Hepatocyte (in vitro differentiated cells): ENCODE measurements around the gene XXYLT1. TPM values are rescaled to one million over a fixed set of nuclear protein-coding genes. Genes with fewer than 3 reads are reported as not detected.

Source experiments
- DNase-seq: peaks from one replicate; pipeline ENCODE4 v3.0.0-alpha.2; 2016; ENCODE audit warnings: low spot score
- H2AFZ ChIP-seq: fragments of 200-600 bp; sonication (generic); 2 replicates; pipeline ENCODE4 v1.6.0; 2016; ENCODE audit warnings: antibody characterized with exemption, mild to moderate bottlenecking
- H3K27ac ChIP-seq: fragments of 200-600 bp; sonication (generic); 2 replicates; pipeline ENCODE4 v1.5.1; 2016; ENCODE audit warnings: mild to moderate bottlenecking
- H3K27me3 ChIP-seq: fragments of 200-600 bp; sonication (generic); 2 replicates; pipeline ENCODE4 v1.6.1; 2016
- H3K36me3 ChIP-seq: fragments of 200-600 bp; sonication (generic); replicated peaks from 2 replicates; pipeline ENCODE4 v1.5.1; 2016; ENCODE audit warnings: low read depth; ENCODE audit not compliant: insufficient read depth
- H3K4me1 ChIP-seq: fragments of 200-600 bp; sonication (generic); 2 replicates; pipeline ENCODE4 v1.5.1; 2016; ENCODE audit warnings: mild to moderate bottlenecking, moderate library complexity; ENCODE audit not compliant: insufficient read depth
- H3K4me2 ChIP-seq: fragments of 200-600 bp; sonication (generic); 2 replicates; pipeline ENCODE4 v1.6.0; 2016
- H3K4me3 ChIP-seq: fragments of 200-600 bp; sonication (generic); 2 replicates; pipeline ENCODE4 v1.5.1; 2016; ENCODE audit warnings: mild to moderate bottlenecking
- H3K79me2 ChIP-seq: fragments of 200-600 bp; sonication (generic); 2 replicates; pipeline ENCODE4 v1.6.0; 2017; ENCODE audit warnings: mild to moderate bottlenecking
- H3K9me2 ChIP-seq: fragments of 200-600 bp; sonication (generic); replicated peaks from 2 replicates; pipeline ENCODE4 v1.6.0; 2017; ENCODE audit warnings: mild to moderate bottlenecking; ENCODE audit not compliant: insufficient read depth
- H3K9me3 ChIP-seq: fragments of 200-600 bp; sonication (generic); 2 replicates; pipeline ENCODE4 v1.5.1; 2016; ENCODE audit warnings: low read depth, mild to moderate bottlenecking
- H4K20me1 ChIP-seq: fragments of 200-600 bp; sonication (generic); 2 replicates; pipeline ENCODE4 v1.6.0; 2016; ENCODE audit warnings: mild to moderate bottlenecking; ENCODE audit not compliant: insufficient read depth, poor library complexity, severe bottlenecking
- EZH2 ChIP-seq: fragments of 200-600 bp; sonication (generic); IDR thresholded peaks from 2 replicates; pipeline ENCODE4 v1.6.1; 2016; ENCODE audit warnings: antibody characterized with exemption, mild to moderate bottlenecking, borderline replicate concordance
- EZH2phosphoT487 ChIP-seq: fragments of 200-600 bp; sonication (generic); IDR thresholded peaks from one replicate; pipeline ENCODE4 v1.6.1; 2018; ENCODE audit warnings: antibody characterized with exemption, mild to moderate bottlenecking, low read depth, moderate library complexity; ENCODE audit not compliant: unreplicated experiment, severe bottlenecking
- WGBS: methylation state at CpG from one replicate; pipeline ENCODE4 v1.1.6; 2016; ENCODE audit warnings: low lambda C conversion rate; ENCODE audit errors: missing lambda C conversion rate; 5-methylcytosine and 5-hydroxymethylcytosine counted together
- polyA plus RNA-seq: library from polyadenylated mRNA; unstranded; fragments of >200 nt; fragmentation: Nextera tagmentation; extraction: Ambion mirVana; gene quantifications from 2 replicates; pipeline ENCODE4 v1.2.1, GENCODE V29; 2016
- total RNA-seq: library from RNA; depleted of rRNA; stranded (reverse); fragments of >200 nt; gene quantifications from 2 replicates; pipeline ENCODE4 v1.2.3, GENCODE V29; 2014
- TF ChIP-seq, protein P1 (sequence below): fragments of 200-600 bp; sonication (generic); IDR thresholded peaks from 2 replicates; pipeline ENCODE4 v1.5.1; 2016; ENCODE audit warnings: antibody characterized with exemption, mild to moderate bottlenecking; ENCODE audit not compliant: poor library complexity

Gene XXYLT1
- total and polyA plus RNA-seq, 2 experiments from 2014 or later, result 20.9 to 25.6 TPM

DNA sequence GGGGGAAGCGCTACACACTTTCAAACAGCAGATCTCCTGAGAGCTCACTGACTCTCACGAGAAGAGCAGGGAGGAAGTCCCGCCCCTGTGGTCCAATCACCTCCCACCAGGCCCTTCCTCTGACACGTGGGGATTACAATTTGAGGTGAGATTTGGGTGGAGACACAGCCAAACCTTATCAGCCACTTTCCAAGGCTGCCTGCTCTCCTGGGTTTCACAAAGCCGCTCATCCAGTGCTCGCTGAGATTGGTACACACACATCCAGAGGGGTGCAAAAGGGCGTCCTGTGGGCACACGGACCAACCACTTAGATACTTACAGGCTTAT, 23.1 kb downstream of the XXYLT1 start:
- WGBS, result 82% methylated on average over 8 of the region's 8 CpGs
- Histone ChIP-seq H3K36me3 (no peaks in the 10 kb centered on the region), H4K20me1 (no peaks in the 10 kb centered on the region), H3K27ac (no peak overlapping the region), H3K79me2 (peaks cover 20% of the 10 kb centered on the region), H3K4me3 (no peak overlapping the region), H3K27me3 (no peaks in the 10 kb centered on the region), H3K9me3 (no peaks in the 10 kb centered on the region), H2AFZ (no peak overlapping the region), H3K4me2 (no peak overlapping the region), H3K4me1 (no peaks in the 10 kb centered on the region), H3K9me2 (no peaks in the 10 kb centered on the region)
- no peak for TF ChIP-seq EZH2
- TF ChIP-seq EZH2phosphoT487, result no peak
- TF ChIP-seq, protein P1, sequence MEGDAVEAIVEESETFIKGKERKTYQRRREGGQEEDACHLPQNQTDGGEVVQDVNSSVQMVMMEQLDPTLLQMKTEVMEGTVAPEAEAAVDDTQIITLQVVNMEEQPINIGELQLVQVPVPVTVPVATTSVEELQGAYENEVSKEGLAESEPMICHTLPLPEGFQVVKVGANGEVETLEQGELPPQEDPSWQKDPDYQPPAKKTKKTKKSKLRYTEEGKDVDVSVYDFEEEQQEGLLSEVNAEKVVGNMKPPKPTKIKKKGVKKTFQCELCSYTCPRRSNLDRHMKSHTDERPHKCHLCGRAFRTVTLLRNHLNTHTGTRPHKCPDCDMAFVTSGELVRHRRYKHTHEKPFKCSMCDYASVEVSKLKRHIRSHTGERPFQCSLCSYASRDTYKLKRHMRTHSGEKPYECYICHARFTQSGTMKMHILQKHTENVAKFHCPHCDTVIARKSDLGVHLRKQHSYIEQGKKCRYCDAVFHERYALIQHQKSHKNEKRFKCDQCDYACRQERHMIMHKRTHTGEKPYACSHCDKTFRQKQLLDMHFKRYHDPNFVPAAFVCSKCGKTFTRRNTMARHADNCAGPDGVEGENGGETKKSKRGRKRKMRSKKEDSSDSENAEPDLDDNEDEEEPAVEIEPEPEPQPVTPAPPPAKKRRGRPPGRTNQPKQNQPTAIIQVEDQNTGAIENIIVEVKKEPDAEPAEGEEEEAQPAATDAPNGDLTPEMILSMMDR, result no peak
- no peak for DNase-seq

DNA sequence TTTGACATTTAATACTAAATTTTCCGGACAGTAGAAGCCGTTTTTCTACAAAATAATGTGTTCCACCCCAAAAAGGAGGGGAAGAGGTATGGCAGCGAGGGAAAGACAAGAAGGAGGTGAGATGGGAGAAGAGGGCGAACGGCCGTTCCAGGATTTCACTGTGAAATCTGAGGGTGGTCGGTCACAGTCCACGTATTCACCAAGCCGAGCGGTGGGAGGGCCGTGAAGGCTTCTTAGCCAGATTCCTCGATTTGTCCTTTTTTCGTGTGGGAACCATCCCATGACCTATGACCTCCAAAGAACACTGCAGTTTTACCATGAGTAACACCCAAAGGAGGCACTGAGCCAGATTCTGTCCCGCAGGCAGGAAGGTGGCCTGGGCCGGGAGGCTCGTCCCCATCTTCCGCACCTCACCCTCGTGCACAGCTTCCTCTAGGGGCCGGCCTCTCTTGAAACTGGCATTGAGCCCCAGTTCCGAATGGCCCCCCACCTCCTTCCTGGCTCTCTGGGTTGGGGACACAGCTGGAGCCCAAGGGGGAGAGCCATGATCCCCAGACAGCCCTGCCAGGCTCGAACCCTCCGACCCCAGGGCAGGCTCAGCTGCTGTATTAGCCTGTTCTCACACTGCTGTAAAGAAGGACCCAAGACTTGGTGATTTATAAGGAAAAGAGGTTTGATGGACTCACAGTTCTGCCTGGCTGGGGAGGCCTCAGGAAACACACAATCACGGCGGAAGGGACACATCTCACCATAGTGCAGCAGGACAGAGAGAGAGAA, 23.7 kb downstream of the XXYLT1 start:
- 95% methylated on average over 24 of the region's 24 CpGs for WGBS
- H3K27ac ChIP-seq, result no peak overlapping the region

DNA sequence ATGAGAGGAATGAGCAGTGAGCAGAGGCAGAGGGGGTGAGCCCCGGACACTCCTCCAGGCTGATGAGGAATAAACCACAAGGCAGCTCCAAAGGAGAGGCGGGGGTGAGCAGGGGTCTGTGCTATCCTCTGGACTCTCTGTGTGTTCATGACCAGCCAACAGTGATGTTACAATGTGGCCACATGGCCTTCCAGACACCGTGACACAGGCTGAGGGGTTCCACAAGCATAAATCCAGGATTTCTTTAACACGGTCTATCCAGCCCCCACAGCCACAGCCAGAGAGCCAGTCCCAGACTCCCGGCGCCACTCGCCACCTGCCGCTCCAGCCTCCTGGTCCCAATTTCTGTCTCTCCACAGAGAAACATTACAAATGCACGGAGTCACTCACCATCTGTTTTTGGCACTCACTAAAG, 24.4 kb downstream of the XXYLT1 start:
- Histone ChIP-seq H3K27ac (no peak overlapping the region), H3K9me3 (no peaks in the 10 kb centered on the region), H3K36me3 (no peaks in the 10 kb centered on the region), H3K9me2 (no peaks in the 10 kb centered on the region), H3K4me3 (no peak overlapping the region), H4K20me1 (no peaks in the 10 kb centered on the region), H2AFZ (no peak overlapping the region), H3K4me1 (no peaks in the 10 kb centered on the region), H3K79me2 (peaks cover 23% of the 10 kb centered on the region), H3K4me2 (no peak overlapping the region), H3K27me3 (no peaks in the 10 kb centered on the region)
- DNase-seq, result no peak
- TF ChIP-seq, protein P1, result no peak
- TF ChIP-seq EZH2 (no peak), EZH2phosphoT487 (no peak)
- WGBS, result 84% methylated on average over 9 of the region's 9 CpGs

More for the DNA sequence above, 23.7 kb downstream of the XXYLT1 start:
- DNase-seq, result no peak
- Histone ChIP-seq H3K4me1 (no peaks in the 10 kb centered on the region), H4K20me1 (no peaks in the 10 kb centered on the region), H3K4me2 (no peak overlapping the region), H3K4me3 (no peak overlapping the region), H2AFZ (no peak overlapping the region), H3K79me2 (peaks cover 23% of the 10 kb centered on the region), H3K27me3 (no peaks in the 10 kb centered on the region), H3K36me3 (no peaks in the 10 kb centered on the region), H3K9me2 (no peaks in the 10 kb centered on the region), H3K9me3 (no peaks in the 10 kb centered on the region)
- TF ChIP-seq EZH2phosphoT487 (no peak), EZH2 (no peak)
- TF ChIP-seq, protein P1, result no peak
